AG09319 (cell line): Measurements from ENCODE around the gene PLAC8L1.
A peak's percentile ranks its signal among the peaks of the same experiment; 100 is the strongest.

ENCODE experiments used
- DNase-seq: peaks from one replicate; pipeline ENCODE4 v3.0.0-alpha.2; 2010; ENCODE audit warnings: low read depth; ENCODE audit errors: extremely low read depth
- TF ChIP-seq, protein P1 (sequence below): IDR thresholded peaks from 2 replicates; pipeline ENCODE4 v1.5.1; 2011; ENCODE audit warnings: low read depth, mild to moderate bottlenecking, inconsistent platforms, low read length, moderate library complexity

Gene PLAC8L1

DNA sequence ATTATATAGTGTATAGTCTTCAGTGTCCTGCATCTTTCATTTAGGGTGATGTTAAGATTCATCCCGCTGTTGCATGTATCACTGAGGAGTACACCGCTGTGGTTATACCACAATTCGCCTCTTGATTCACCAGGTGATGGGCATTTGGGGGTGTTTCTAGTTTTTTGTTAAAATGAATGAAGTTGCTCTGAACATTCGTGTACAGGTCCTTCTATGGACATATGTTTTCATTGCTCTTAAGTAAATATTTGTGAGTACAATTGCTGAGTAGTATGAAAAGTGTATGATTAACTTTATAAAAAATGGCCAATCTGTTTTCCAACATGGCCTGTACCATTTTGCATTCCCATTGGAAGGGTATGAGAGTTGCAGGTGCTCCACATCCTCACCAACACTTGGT lies 61.7 kb downstream of the PLAC8L1 start:
- DNase-seq = no peak
- TF ChIP-seq, protein P1, sequence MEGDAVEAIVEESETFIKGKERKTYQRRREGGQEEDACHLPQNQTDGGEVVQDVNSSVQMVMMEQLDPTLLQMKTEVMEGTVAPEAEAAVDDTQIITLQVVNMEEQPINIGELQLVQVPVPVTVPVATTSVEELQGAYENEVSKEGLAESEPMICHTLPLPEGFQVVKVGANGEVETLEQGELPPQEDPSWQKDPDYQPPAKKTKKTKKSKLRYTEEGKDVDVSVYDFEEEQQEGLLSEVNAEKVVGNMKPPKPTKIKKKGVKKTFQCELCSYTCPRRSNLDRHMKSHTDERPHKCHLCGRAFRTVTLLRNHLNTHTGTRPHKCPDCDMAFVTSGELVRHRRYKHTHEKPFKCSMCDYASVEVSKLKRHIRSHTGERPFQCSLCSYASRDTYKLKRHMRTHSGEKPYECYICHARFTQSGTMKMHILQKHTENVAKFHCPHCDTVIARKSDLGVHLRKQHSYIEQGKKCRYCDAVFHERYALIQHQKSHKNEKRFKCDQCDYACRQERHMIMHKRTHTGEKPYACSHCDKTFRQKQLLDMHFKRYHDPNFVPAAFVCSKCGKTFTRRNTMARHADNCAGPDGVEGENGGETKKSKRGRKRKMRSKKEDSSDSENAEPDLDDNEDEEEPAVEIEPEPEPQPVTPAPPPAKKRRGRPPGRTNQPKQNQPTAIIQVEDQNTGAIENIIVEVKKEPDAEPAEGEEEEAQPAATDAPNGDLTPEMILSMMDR = no peak

DNA sequence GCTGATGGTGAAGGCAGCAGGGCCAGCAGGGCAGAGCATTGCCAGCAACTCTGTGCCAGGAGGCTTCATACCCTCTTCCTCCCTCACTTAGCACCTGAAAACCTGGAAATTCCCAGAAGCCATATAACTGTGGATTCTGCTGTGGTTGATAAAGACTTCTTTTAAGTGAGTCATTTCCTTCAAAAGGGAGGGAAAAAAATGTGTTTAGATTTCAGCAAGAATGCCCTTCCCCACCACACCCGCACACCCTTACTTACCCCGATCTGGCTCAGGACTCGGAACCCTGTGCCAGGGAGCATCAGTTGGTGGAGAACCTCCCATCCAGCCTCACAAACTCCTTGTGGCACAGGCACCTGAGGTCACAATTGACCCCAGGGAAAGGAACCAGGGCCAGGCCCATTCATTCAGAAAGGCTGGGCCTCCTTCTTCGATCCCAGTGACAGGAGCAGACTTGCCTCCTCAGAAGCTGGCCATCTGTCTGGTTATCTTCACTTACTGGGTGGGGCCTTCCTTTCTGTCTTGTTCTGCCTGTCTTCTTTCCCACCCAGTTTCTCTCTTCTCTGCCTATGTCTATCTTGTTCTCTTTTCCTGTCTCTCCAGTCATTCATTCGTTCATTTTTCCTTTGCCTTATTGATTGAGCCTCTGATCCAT lies 62.6 kb downstream of the PLAC8L1 start:
- TF ChIP-seq, protein P1 = no peak
- DNase-seq = peak; percentile 2

DNA sequence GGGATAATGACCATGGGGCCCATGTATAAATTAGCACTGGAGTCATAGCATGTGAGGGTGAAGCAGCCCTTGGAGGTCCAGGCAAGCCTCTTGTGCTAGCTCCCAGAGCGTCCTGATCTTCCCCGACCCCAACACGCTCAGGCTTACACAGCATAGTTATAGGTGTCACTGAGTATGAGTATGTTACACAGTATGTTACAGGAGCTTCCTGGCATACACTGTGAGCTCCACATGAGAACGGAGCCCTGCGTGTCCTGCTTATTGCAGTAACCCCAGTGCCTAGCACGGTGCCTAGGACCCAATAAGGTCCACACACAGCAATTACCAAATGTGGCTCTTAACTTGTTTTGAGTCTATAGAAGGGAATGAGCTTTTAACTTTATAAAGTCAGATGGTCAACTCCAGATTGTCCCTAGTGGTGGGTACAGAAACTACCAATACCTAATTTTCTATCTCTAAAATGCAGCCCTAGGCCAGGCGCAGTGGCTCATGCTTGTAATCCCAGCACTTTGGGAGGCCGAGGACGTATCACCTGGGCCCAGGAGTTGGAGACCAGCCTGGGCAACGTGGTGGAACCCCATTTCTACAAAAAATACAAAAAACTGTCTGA lies 64.1 kb downstream of the PLAC8L1 start:
- TF ChIP-seq, protein P1 = peak; percentile 29
- no peak for DNase-seq

DNA sequence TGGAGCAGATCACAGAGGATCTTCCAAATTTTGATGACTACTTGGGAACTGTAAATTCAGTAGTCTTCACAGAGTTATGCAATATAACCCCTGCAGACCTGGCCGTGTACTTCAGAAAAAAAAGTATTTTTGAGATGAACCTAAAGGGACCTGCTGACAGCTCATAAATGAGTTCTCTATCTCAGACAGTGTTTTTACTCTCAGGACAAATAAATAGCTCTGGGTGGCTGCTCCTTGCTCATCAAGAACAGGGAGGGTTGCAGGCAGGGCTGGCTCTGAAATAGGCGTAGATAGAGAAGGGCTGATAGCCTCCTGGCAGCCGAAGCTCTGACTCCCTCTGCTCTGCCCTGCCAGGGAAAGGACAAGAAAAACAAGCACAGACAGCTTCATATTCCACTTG lies 64.8 kb downstream of the PLAC8L1 start:
- TF ChIP-seq, protein P1 = no peak
- DNase-seq = no peak

DNA sequence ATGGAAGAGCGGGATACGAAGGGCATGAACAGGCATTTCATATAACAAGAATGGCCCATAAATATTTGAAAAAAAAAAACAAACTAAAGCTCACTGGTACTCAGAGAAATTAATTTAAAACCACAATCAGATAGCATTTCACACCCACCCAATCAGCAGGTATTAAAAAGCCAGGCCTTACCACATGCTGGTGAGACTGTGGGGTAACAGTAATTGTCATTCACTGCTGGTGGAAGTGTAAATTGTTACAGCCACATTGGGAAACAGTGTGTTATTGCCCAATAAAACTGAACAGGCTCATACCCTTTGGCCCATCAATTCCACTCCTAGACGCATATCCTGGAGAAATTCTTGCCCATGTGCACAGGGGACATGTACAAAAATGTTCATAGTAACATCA lies 66.0 kb downstream of the PLAC8L1 start:
- TF ChIP-seq, protein P1 = no peak

DNA sequence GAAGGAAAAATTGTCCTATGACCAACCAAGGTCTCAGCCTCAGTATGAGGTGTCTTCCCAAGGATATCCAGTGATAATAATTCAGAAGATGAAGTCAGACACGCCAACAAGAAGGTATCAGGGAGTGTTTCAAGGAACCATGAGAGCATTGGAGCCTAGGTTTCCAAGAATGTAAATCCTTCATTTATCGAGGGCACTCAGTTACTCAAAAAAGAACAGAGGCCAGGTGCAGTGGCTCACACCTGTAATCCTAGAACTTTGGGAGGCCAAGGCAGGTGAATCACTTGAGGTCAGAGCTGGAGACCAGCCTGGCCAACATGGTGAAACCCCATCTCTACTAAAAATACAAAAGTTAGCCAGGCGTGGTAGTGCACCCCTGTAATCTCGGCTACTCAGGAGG lies 70.8 kb downstream of the PLAC8L1 start:
- no peak for DNase-seq
- TF ChIP-seq, protein P1 = no peak

More for the DNA sequence above, 66.0 kb downstream of the PLAC8L1 start:
- no peak for DNase-seq
